Fibroblast of lung (primary cell): ENCODE results near the gene ZAR1L.

Experiments used
- EZH2 ChIP-seq: IDR thresholded peaks from 2 replicates; pipeline ENCODE4 v1.5.1; 2012; ENCODE audit warnings: low read length, control low read depth, mild to moderate bottlenecking; ENCODE audit errors: missing control alignments
- TF ChIP-seq, protein P1 (sequence below), 2 donors: IDR thresholded peaks in 1 of 2; conservative IDR thresholded peaks in 1 of 2; 1 replicate in 1 of 2; 2 replicates in 1 of 2; pipeline ENCODE4 v1.5.1; 2011 to 2012; ENCODE audit warnings: low read length in 2 of 2, control low read depth in 1 of 2, inconsistent platforms in 1 of 2, low read depth in 1 of 2, mild to moderate bottlenecking in 1 of 2

DNA sequence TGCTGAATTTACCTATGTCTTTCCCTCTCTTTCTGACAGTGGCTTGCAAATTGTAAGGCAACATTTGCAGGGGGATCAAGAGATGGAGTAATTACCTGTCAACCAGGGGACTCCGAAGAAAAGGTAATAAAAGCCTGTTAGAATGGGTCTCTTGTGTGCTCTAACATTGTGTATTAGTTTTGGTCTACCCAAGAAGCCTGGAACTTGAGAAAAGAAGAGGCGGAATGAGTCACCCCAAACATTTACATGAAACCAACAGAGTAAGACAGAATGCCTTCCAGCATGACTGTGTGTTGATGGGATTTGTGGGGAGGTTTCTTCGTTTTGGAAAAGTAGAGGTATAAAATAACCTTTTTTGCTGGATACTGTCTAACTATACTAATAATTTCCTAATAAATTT is 36.7 kb downstream of the ZAR1L start:
- TF ChIP-seq EZH2: no peak
- TF ChIP-seq, protein P1, sequence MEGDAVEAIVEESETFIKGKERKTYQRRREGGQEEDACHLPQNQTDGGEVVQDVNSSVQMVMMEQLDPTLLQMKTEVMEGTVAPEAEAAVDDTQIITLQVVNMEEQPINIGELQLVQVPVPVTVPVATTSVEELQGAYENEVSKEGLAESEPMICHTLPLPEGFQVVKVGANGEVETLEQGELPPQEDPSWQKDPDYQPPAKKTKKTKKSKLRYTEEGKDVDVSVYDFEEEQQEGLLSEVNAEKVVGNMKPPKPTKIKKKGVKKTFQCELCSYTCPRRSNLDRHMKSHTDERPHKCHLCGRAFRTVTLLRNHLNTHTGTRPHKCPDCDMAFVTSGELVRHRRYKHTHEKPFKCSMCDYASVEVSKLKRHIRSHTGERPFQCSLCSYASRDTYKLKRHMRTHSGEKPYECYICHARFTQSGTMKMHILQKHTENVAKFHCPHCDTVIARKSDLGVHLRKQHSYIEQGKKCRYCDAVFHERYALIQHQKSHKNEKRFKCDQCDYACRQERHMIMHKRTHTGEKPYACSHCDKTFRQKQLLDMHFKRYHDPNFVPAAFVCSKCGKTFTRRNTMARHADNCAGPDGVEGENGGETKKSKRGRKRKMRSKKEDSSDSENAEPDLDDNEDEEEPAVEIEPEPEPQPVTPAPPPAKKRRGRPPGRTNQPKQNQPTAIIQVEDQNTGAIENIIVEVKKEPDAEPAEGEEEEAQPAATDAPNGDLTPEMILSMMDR (conservative IDR thresholded peaks at IDR 0.05 in 1 of 2, IDR thresholded peaks at IDR 0.05 in 1 of 2; ENCODE audit: low read depth in 1 of 2, low read length in 2 of 2): no peak
